Fibroblast of lung (primary cell): ENCODE measurements around the gene CAMSAP2. TPM values are rescaled to one million over a fixed set of nuclear protein-coding genes. Genes with fewer than 3 reads are reported as not detected.

Experiments
- DNase-seq, 2 donors: peaks; one replicate each; pipeline versions ENCODE4 v3.0.0 to v3.0.0-alpha.2; 2010; ENCODE audit warnings: low read depth in 2 of 2
- H2AFZ ChIP-seq: 2 replicates; pipeline ENCODE4 v1.5.1; 2012; ENCODE audit warnings: low read length, control low read depth, inconsistent platforms
- H3K27ac ChIP-seq: 2 replicates; pipeline ENCODE4 v1.5.1; 2011; ENCODE audit warnings: low read length, control low read depth; ENCODE audit not compliant: insufficient read depth
- H3K27me3 ChIP-seq: 2 replicates; pipeline ENCODE4 v1.5.1; 2011; ENCODE audit warnings: mild to moderate bottlenecking, low read length; ENCODE audit not compliant: control insufficient read depth, insufficient read depth
- H3K36me3 ChIP-seq: 2 replicates; pipeline ENCODE4 v1.5.1; 2011; ENCODE audit warnings: low read length; ENCODE audit not compliant: control insufficient read depth, insufficient read depth
- H3K4me1 ChIP-seq: 2 replicates; pipeline ENCODE4 v1.5.1; 2011; ENCODE audit warnings: low read length; ENCODE audit not compliant: control insufficient read depth, insufficient read depth; ENCODE audit errors: extremely low read depth
- H3K4me2 ChIP-seq: 2 replicates; pipeline ENCODE4 v1.5.1; 2011; ENCODE audit warnings: low read length, control low read depth; ENCODE audit not compliant: insufficient read depth; ENCODE audit errors: extremely low read depth
- H3K4me3 ChIP-seq, 4 experiments: fragments of 200-600 bp in 1 of 4; sonication (generic) in 1 of 4; replicated peaks in 1 of 4; 2 replicates each; pipeline ENCODE4 v1.5.1; 2011 to 2016; ENCODE audit warnings: low read length in 4 of 4, low read depth in 3 of 4, mild to moderate bottlenecking in 3 of 4, control low read depth in 2 of 4, inconsistent platforms in 1 of 4, mixed read lengths in 1 of 4; ENCODE audit not compliant: insufficient read depth in 1 of 4; ENCODE audit errors: control extremely low read depth in 1 of 4
- H3K79me2 ChIP-seq: 2 replicates; pipeline ENCODE4 v1.5.1; 2012; ENCODE audit warnings: mild to moderate bottlenecking, low read length, inconsistent platforms; ENCODE audit not compliant: control insufficient read depth, insufficient read depth
- H3K9ac ChIP-seq: 2 replicates; pipeline ENCODE4 v1.5.1; 2011; ENCODE audit warnings: mild to moderate bottlenecking, low read length, control low read depth; ENCODE audit not compliant: insufficient read depth
- H3K9me3 ChIP-seq: 2 replicates; pipeline ENCODE4 v1.5.1; 2012; ENCODE audit warnings: low read depth, low read length; ENCODE audit not compliant: control insufficient read depth, insufficient read depth
- H4K20me1 ChIP-seq: 2 replicates; pipeline ENCODE4 v1.5.1; 2011; ENCODE audit warnings: low read length; ENCODE audit not compliant: control insufficient read depth, insufficient read depth; ENCODE audit errors: extremely low read depth
- CTCF ChIP-seq, 2 donors: IDR thresholded peaks in 1 of 2; conservative IDR thresholded peaks in 1 of 2; 1 replicate in 1 of 2; 2 replicates in 1 of 2; pipeline ENCODE4 v1.5.1; 2011 to 2012; ENCODE audit warnings: low read length in 2 of 2, control low read depth in 1 of 2, inconsistent platforms in 1 of 2, low read depth in 1 of 2, mild to moderate bottlenecking in 1 of 2
- EZH2 ChIP-seq: IDR thresholded peaks from 2 replicates; pipeline ENCODE4 v1.5.1; 2012; ENCODE audit warnings: low read length, control low read depth, mild to moderate bottlenecking; ENCODE audit errors: missing control alignments
- polyA plus RNA-seq, 2 donors: library from polyadenylated mRNA; depleted of rRNA in 1 of 2; stranded (reverse) in 1 of 2; unstranded in 1 of 2; fragments of >200 nt; gene quantifications; 2 replicates each; pipeline ENCODE4 v1.2.1, GENCODE V29; 2011 to 2012; ENCODE audit warnings: missing spikeins in 1 of 2
- total RNA-seq: library from RNA; depleted of rRNA; stranded (reverse); fragments of >200 nt; gene quantifications from 2 replicates; pipeline ENCODE4 v1.2.1, GENCODE V29; 2014

CAMSAP2 gene
- total and polyA plus RNA-seq, 2 donors (not counting 1 experiment from before 2014, with no cell fraction given), result 22.3 to 32.5 TPM

- no peaks in the 10 kb centered on the region for H4K20me1 ChIP-seq
- no peak overlapping the region for H3K27ac ChIP-seq
- H3K4me1 ChIP-seq, result no peaks in the 10 kb centered on the region
- no peak overlapping the region for H3K4me3 ChIP-seq
- peaks cover 28% of the 10 kb centered on the region for H3K79me2 ChIP-seq
- no peak overlapping the region for H3K9ac ChIP-seq
- H3K27me3 ChIP-seq, result no peaks in the 10 kb centered on the region
- no peak for TF ChIP-seq EZH2
- no peak for TF ChIP-seq CTCF (conservative IDR thresholded peaks at IDR 0.05 in 1 of 2, IDR thresholded peaks at IDR 0.05 in 1 of 2; ENCODE audit: low read depth in 1 of 2, low read length in 2 of 2)
- H3K36me3 ChIP-seq, result no peaks in the 10 kb centered on the region
- no peak overlapping the region for H2AFZ ChIP-seq
- no peak for DNase-seq
- H3K4me2 ChIP-seq, result no peak overlapping the region
- H3K9me3 ChIP-seq, result no peaks in the 10 kb centered on the region
Observed at GRCh38 chr1:200802042-200802441, 63.3 kb downstream of the CAMSAP2 start.

- Histone ChIP-seq H3K9me3 (no peaks in the 10 kb centered on the region), H3K4me3 (no peak overlapping the region), H3K27ac (no peak overlapping the region), H3K9ac (no peak overlapping the region), H2AFZ (no peak overlapping the region), H3K27me3 (no peaks in the 10 kb centered on the region), H4K20me1 (no peaks in the 10 kb centered on the region), H3K4me1 (no peaks in the 10 kb centered on the region), H3K4me2 (no peak overlapping the region), H3K79me2 (peaks cover 28% of the 10 kb centered on the region), H3K36me3 (peaks cover 2% of the 10 kb centered on the region)
- no peak for TF ChIP-seq EZH2
- peak; percentile 98 to 99 for TF ChIP-seq CTCF (conservative IDR thresholded peaks at IDR 0.05 in 1 of 2, IDR thresholded peaks at IDR 0.05 in 1 of 2; ENCODE audit: low read depth in 1 of 2, low read length in 2 of 2)
- peak; percentile 75 to 87 for DNase-seq
Observed at GRCh38 chr1:200802865-200803512, 64.3 kb downstream of the CAMSAP2 start.

- Histone ChIP-seq H3K27ac (no peak overlapping the region), H3K4me2 (no peak overlapping the region), H3K36me3 (peaks cover 3% of the 10 kb centered on the region), H3K27me3 (no peaks in the 10 kb centered on the region), H3K9ac (no peak overlapping the region), H2AFZ (no peak overlapping the region), H3K4me3 (no peak overlapping the region), H3K4me1 (no peaks in the 10 kb centered on the region), H3K9me3 (no peaks in the 10 kb centered on the region), H3K79me2 (peaks cover 27% of the 10 kb centered on the region), H4K20me1 (no peaks in the 10 kb centered on the region)
- TF ChIP-seq EZH2 (no peak), CTCF (conservative IDR thresholded peaks at IDR 0.05 in 1 of 2, IDR thresholded peaks at IDR 0.05 in 1 of 2; ENCODE audit: low read depth in 1 of 2, low read length in 2 of 2) (no peak)
- DNase-seq, result no peak
Observed at GRCh38 chr1:200805719-200806118, 67.0 kb downstream of the CAMSAP2 start.
